WTC11 (cell line): Measurements from ENCODE around the gene ALKBH2. TPM values are rescaled to one million over a fixed set of nuclear protein-coding genes. Genes with fewer than 3 reads are reported as not detected.

ENCODE experiments used
- ATAC-seq: fragments of 200-7000 bp; cut with Tn5 transposase; 2 replicates; pipeline ENCODE4 v1.10.0; 2021; ENCODE audit warnings: mild to moderate bottlenecking, moderate library complexity
- CTCF ChIA-PET: fragments of 300-600 bp; sonication (Branson Sonifier 250); formaldehyde crosslinking; loops from one replicate; lab custom pipeline; 2021; ENCODE audit warnings: antibody characterized with exemption; lab: Charles Lee
- POLR2A ChIA-PET: fragments of 350-600 bp; sonication (Branson Sonifier 250); formaldehyde crosslinking; loops from one replicate; lab custom pipeline; 2021; ENCODE audit warnings: antibody characterized with exemption; lab: Charles Lee
- DNase-seq: peaks from one replicate; pipeline ENCODE4 v3.0.0; 2021; ENCODE audit warnings: low spot score
- H3K27ac Mint-ChIP-seq: 2 replicates; pipeline ENCODE4 v1.8.0; 2021; ENCODE audit warnings: mixed read lengths
- H3K27me3 Mint-ChIP-seq: 2 replicates; pipeline ENCODE4 v1.8.0; 2021; ENCODE audit warnings: low read depth, mild to moderate bottlenecking, moderate library complexity, mixed read lengths
- H3K36me3 Mint-ChIP-seq: 2 replicates; pipeline ENCODE4 v1.8.0; 2021; ENCODE audit warnings: mixed read lengths
- H3K4me1 Mint-ChIP-seq: 2 replicates; pipeline ENCODE4 v1.8.0; 2022; ENCODE audit warnings: mixed read lengths
- H3K4me3 Mint-ChIP-seq: 2 replicates; pipeline ENCODE4 v1.8.0; 2021; ENCODE audit warnings: mild to moderate bottlenecking, moderate library complexity, mixed read lengths
- H3K9me3 Mint-ChIP-seq: 2 replicates; pipeline ENCODE4 v1.8.0; 2021; ENCODE audit warnings: mixed read lengths
- ATF1 ChIP-seq: sonication (generic); formaldehyde crosslinking; IDR thresholded peaks from 2 replicates; pipeline ENCODE4 v1.8.1; 2023; ENCODE audit warnings: mild to moderate bottlenecking, moderate library complexity, missing genetic modification reagents
- CBFB ChIP-seq: sonication (generic); formaldehyde crosslinking; IDR thresholded peaks from 2 replicates; pipeline ENCODE4 v1.8.1; 2022; ENCODE audit warnings: mild to moderate bottlenecking, low read depth, missing genetic modification reagents
- CDX4 ChIP-seq: fragments of 250-450 bp; sonication (Bioruptor Pico); IDR thresholded peaks from 2 replicates; pipeline ENCODE4 v1.9.0; 2021; ENCODE audit warnings: moderate library complexity, mild to moderate bottlenecking, inconsistent platforms, borderline replicate concordance
- EMX1 ChIP-seq: fragments of 250-450 bp; sonication (Bioruptor Pico); IDR thresholded peaks from 2 replicates; pipeline ENCODE4 v1.8.0; 2021; ENCODE audit warnings: mild to moderate bottlenecking
- ERG ChIP-seq: fragments of 250-450 bp; sonication (Bioruptor Pico); IDR thresholded peaks from 2 replicates; pipeline ENCODE4 v1.8.0; 2021; ENCODE audit warnings: mild to moderate bottlenecking
- FOXK1 ChIP-seq: sonication (generic); formaldehyde crosslinking; IDR thresholded peaks from 2 replicates; pipeline ENCODE4 v1.8.0; 2022; ENCODE audit warnings: mild to moderate bottlenecking, moderate library complexity, missing genetic modification reagents
- FOXP4 ChIP-seq: sonication (generic); formaldehyde crosslinking; IDR thresholded peaks from 2 replicates; pipeline ENCODE4 v1.8.0; 2022; ENCODE audit warnings: mild to moderate bottlenecking, missing genetic modification reagents
- GTF2I ChIP-seq: fragments of 250-450 bp; sonication (Bioruptor Pico); conservative IDR thresholded peaks from 2 replicates; pipeline ENCODE4 v1.4.0; 2021; ENCODE audit warnings: mild to moderate bottlenecking
- IRF2 ChIP-seq: sonication (generic); formaldehyde crosslinking; IDR thresholded peaks from 2 replicates; pipeline ENCODE4 v1.8.0; 2022; ENCODE audit warnings: low read depth, missing genetic modification reagents, borderline replicate concordance
- KAT7 ChIP-seq: sonication (generic); formaldehyde crosslinking; IDR thresholded peaks from 2 replicates; pipeline ENCODE4 v1.8.1; 2023; ENCODE audit warnings: missing genetic modification reagents, mild to moderate bottlenecking, borderline replicate concordance
- MAX ChIP-seq: sonication (generic); formaldehyde crosslinking; IDR thresholded peaks from 2 replicates; pipeline ENCODE4 v1.8.0; 2022; ENCODE audit warnings: mild to moderate bottlenecking, missing genetic modification reagents
- NFATC4 ChIP-seq: fragments of 250-450 bp; sonication (Bioruptor Pico); IDR thresholded peaks from 2 replicates; pipeline ENCODE4 v1.9.0; 2021; ENCODE audit warnings: mild to moderate bottlenecking
- NFE2L1 ChIP-seq: sonication (generic); formaldehyde crosslinking; IDR thresholded peaks from 2 replicates; pipeline ENCODE4 v1.8.1; 2023; ENCODE audit warnings: missing genetic modification reagents
- NR1H2 ChIP-seq: sonication (generic); formaldehyde crosslinking; IDR thresholded peaks from 2 replicates; pipeline ENCODE4 v1.9.0; 2021; ENCODE audit warnings: mild to moderate bottlenecking, moderate library complexity, missing genetic modification reagents
- SP1 ChIP-seq: sonication (generic); formaldehyde crosslinking; conservative IDR thresholded peaks from 2 replicates; pipeline ENCODE4 v1.8.1; 2022; ENCODE audit warnings: missing genetic modification reagents
- ZNF138 ChIP-seq: sonication (generic); formaldehyde crosslinking; conservative IDR thresholded peaks from 2 replicates; pipeline ENCODE4 v1.8.1; 2022; ENCODE audit warnings: mild to moderate bottlenecking, moderate library complexity, missing genetic modification reagents
- ZNF219 ChIP-seq: sonication (generic); formaldehyde crosslinking; IDR thresholded peaks from 2 replicates; pipeline ENCODE4 v1.8.0; 2023; ENCODE audit warnings: missing genetic modification reagents, mild to moderate bottlenecking, borderline replicate concordance
- ZNF281 ChIP-seq: sonication (generic); formaldehyde crosslinking; IDR thresholded peaks from 2 replicates; pipeline ENCODE4 v1.8.0; 2023; ENCODE audit warnings: mild to moderate bottlenecking, missing genetic modification reagents
- ZNF396 ChIP-seq: fragments of 250-450 bp; sonication (Bioruptor Pico); IDR thresholded peaks from 2 replicates; pipeline ENCODE4 v1.8.0; 2021; ENCODE audit warnings: mild to moderate bottlenecking, moderate library complexity, borderline replicate concordance
- ZNF423 ChIP-seq: fragments of 250-450 bp; sonication (Bioruptor Pico); IDR thresholded peaks from 2 replicates; pipeline ENCODE4 v2.1.2; 2022; ENCODE audit warnings: mild to moderate bottlenecking, moderate library complexity
- ZNF425 ChIP-seq: fragments of 250-450 bp; sonication (Bioruptor Pico); conservative IDR thresholded peaks from 2 replicates; pipeline ENCODE4 v1.9.0; 2021; ENCODE audit warnings: mild to moderate bottlenecking
- total RNA-seq: library from RNA; stranded (reverse); gene quantifications from 3 replicates; pipeline ENCODE4 v1.2.3, GENCODE V29; 2021
- TF ChIP-seq, protein P1 (sequence below): fragments of 250-450 bp; sonication (Bioruptor Pico); IDR thresholded peaks from 2 replicates; pipeline ENCODE4 v1.9.0; 2021; ENCODE audit warnings: mild to moderate bottlenecking

The ALKBH2 gene
- total RNA-seq, 1 experiment from 2014 or later, result 15.2 TPM

- Mint-ChIP-seq H3K27me3 (no peaks in the 10 kb centered on the region), H3K36me3 (peaks cover 12% of the 10 kb centered on the region; the same call in 1 of the 2 replicates), H3K27ac (no peak overlapping the region), H3K9me3 (no peaks in the 10 kb centered on the region), H3K4me3 (no peak overlapping the region), H3K4me1 (no peaks in the 10 kb centered on the region)
- DNase-seq, result no peak
- ATAC-seq, result no peak
- no peak for TF ChIP-seq FOXK1 (CRISPR knock-in tag)
- TF ChIP-seq ZNF423 (CRISPR knock-in tag), result no peak
- TF ChIP-seq CBFB (CRISPR knock-in tag), result no peak
- no peak for TF ChIP-seq SP1
- no peak for TF ChIP-seq GTF2I (CRISPR knock-in tag)
- TF ChIP-seq, protein P1, sequence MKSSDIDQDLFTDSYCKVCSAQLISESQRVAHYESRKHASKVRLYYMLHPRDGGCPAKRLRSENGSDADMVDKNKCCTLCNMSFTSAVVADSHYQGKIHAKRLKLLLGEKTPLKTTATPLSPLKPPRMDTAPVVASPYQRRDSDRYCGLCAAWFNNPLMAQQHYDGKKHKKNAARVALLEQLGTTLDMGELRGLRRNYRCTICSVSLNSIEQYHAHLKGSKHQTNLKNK (CRISPR knock-in tag), result no peak
- ChIA-PET CTCF (no interaction called here), POLR2A (no interaction called here)
Observed at GRCh38 chr12:109084425-109084824, 8.8 kb downstream of the ALKBH2 start.

DNA sequence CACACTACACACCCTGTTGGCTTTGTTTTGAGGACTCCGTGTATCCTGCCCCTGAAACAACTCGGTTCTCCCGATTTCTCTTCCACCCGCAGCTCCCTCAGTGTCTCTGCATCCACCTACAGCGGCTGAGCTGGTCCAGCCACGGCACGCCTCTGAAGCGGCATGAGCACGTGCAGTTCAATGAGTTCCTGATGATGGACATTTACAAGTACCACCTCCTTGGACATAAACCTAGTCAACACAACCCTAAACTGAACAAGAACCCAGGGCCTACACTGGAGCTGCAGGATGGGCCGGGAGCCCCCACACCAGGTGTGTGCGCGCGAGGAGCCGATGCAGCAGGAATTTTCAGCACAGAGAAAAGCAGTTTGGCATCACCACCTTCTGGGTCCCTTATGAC, 10.5 kb downstream of the ALKBH2 start:
- Mint-ChIP-seq H3K4me3 (no peak overlapping the region), H3K9me3 (peaks cover 5% of the 10 kb centered on the region), H3K4me1 (no peaks in the 10 kb centered on the region), H3K27me3 (no peaks in the 10 kb centered on the region), H3K27ac (no peak overlapping the region)
- no peak for ATAC-seq
- ChIA-PET POLR2A (interaction anchor here (1.0 kb wide), 1 partner anchor 10 kb away, joined by 3 read pairs; the partner anchor contains the start of gene ALKBH2), CTCF (no interaction called here)
- TF ChIP-seq IRF2 (CRISPR knock-in tag) (no peak), FOXP4 (CRISPR knock-in tag) (no peak), NFATC4 (CRISPR knock-in tag) (no peak), NR1H2 (no peak), KAT7 (no peak), ZNF396 (CRISPR knock-in tag) (no peak), ZNF219 (CRISPR knock-in tag) (no peak), ERG (no peak), EMX1 (no peak), ATF1 (CRISPR knock-in tag) (no peak), ZNF281 (CRISPR knock-in tag) (no peak), NFE2L1 (CRISPR knock-in tag) (no peak), CDX4 (CRISPR knock-in tag) (no peak), ZNF425 (CRISPR knock-in tag) (no peak), MAX (CRISPR knock-in tag) (no peak), ZNF138 (CRISPR knock-in tag) (no peak)
- TF ChIP-seq, all 79 proteins: peak for 0
- H3K36me3 Mint-ChIP-seq, result peaks cover 5% of the 10 kb centered on the region
- no peak for DNase-seq
